ENCODE measurements around the gene RTP3. TPM values are rescaled to one million over a fixed set of nuclear protein-coding genes. Genes with fewer than 3 reads are reported as not detected.

The RTP3 gene
- total RNA-seq, 2 donors from 2014 or later = not detected

DNA sequence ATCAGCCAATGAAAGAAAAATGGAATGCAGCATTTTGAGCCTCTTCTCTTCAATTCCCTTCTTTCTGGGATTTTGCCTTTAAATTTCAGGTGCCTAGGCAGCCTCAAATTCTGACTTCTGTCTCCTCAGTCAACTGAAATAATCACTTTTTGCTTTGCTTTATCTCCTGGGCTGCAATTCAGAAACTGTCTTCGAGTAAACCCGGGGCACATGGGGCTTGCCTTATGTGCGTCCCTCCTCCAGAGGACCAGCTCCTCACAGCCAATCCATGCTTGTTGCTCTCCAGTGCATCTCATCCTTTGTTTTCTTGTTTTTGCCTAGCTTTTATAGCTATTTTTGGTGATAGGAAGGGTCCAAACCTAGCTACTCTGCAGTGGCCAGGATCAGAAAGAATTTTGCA, 8.8 kb downstream of the RTP3 start:
- Histone ChIP-seq H3K27me3 (no peaks in the 10 kb centered on the region), H3K36me3 (no peaks in the 10 kb centered on the region), H3K27ac (no peak overlapping the region), H3K9ac (ENCODE audit: low read depth in 2 of 2, low read length in 2 of 2) (no peak overlapping the region), H3K4me1 (no peaks in the 10 kb centered on the region), H3K9me3 (no peaks in the 10 kb centered on the region), H3K4me3 (no peak overlapping the region)
- no peak for TF ChIP-seq CTCF (IDR thresholded peaks at IDR 0.05)
- no peak for DNase-seq
- intact Hi-C loops (cut with DNase I) = no loop called here

GRCh38 chr3:46508850-46509591, 11.2 kb downstream of the RTP3 start:
- no peak for TF ChIP-seq CTCF (IDR thresholded peaks at IDR 0.05)
- intact Hi-C loops (cut with DNase I) = no loop called here
- DNase-seq = no peak

GRCh38 chr3:46509661-46510187, 11.9 kb downstream of the RTP3 start:
- DNase-seq = no peak
- H3K27ac ChIP-seq = no peak overlapping the region
- intact Hi-C loops (cut with DNase I) = no loop called here

More at GRCh38 chr3:46508850-46509591, 11.2 kb downstream of the RTP3 start:
- Histone ChIP-seq H3K4me1 (no peaks in the 10 kb centered on the region), H3K4me3 (no peak overlapping the region), H3K9ac (ENCODE audit: low read depth in 2 of 2, low read length in 2 of 2) (no peak overlapping the region), H3K27me3 (no peaks in the 10 kb centered on the region), H3K36me3 (no peaks in the 10 kb centered on the region), H3K9me3 (no peaks in the 10 kb centered on the region), H3K27ac (no peak overlapping the region)

GRCh38 chr3:46512191-46512749, 14.5 kb downstream of the RTP3 start:
- Histone ChIP-seq H3K27me3 (no peaks in the 10 kb centered on the region), H3K4me1 (no peaks in the 10 kb centered on the region), H3K36me3 (no peaks in the 10 kb centered on the region), H3K9me3 (no peaks in the 10 kb centered on the region), H3K9ac (ENCODE audit: low read depth in 2 of 2, low read length in 2 of 2) (no peak overlapping the region), H3K27ac (no peak overlapping the region), H3K4me3 (no peak overlapping the region)
- intact Hi-C loops (cut with DNase I) = no loop called here
- no peak for TF ChIP-seq CTCF (IDR thresholded peaks at IDR 0.05)
- no peak for DNase-seq

More at GRCh38 chr3:46509661-46510187, 11.9 kb downstream of the RTP3 start:
- Histone ChIP-seq H3K9me3 (no peaks in the 10 kb centered on the region), H3K4me3 (no peak overlapping the region), H3K36me3 (no peaks in the 10 kb centered on the region), H3K4me1 (no peaks in the 10 kb centered on the region), H3K27me3 (no peaks in the 10 kb centered on the region), H3K9ac (ENCODE audit: low read depth in 2 of 2, low read length in 2 of 2) (no peak overlapping the region)
- TF ChIP-seq CTCF (IDR thresholded peaks at IDR 0.05) = no peak

DNA sequence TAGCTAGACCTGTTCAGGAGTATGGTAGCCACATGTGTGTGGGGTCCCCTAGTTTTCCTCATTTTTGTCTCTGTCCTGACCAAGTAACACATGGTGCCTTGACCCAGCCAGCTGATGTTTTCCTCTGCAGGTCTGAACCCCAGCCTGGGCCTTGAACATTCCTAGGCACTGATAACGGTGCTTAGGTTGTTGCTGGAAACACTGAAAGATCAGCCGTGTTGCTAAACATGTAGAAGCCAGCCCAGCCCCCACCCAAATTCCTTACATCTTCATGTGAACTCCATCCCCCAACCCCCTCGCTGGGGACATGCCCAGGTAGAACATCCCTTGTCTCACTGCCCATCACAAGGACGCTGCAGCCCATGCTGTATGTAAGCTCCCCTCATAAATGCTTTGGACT, 18.7 kb downstream of the RTP3 start:
- Histone ChIP-seq H3K4me3 (no peak overlapping the region), H3K9me3 (no peaks in the 10 kb centered on the region)
- intact Hi-C loops (cut with DNase I) = no loop called here

More for the DNA sequence above, 18.7 kb downstream of the RTP3 start:
- H3K4me1 ChIP-seq = no peaks in the 10 kb centered on the region
- no peak for TF ChIP-seq CTCF (IDR thresholded peaks at IDR 0.05)
- H3K36me3 ChIP-seq = no peaks in the 10 kb centered on the region
- no peak overlapping the region for H3K27ac ChIP-seq
- H3K27me3 ChIP-seq = no peaks in the 10 kb centered on the region
- no peak for DNase-seq
- no peak overlapping the region for H3K9ac ChIP-seq (ENCODE audit: low read depth in 2 of 2, low read length in 2 of 2)

Data from colonic mucosa (tissue), 4 donors.